Calu3 (cell line): Measurements from ENCODE around the gene NR0B2. TPM values are rescaled to one million over a fixed set of nuclear protein-coding genes. Genes with fewer than 3 reads are reported as not detected.
A peak's percentile ranks its signal among the peaks of the same experiment; 100 is the strongest.

Source experiments
- BruUV-seq: library from RNA; stranded (reverse); fragments of 400-500 nt; replicated peaks from 2 replicates; lab custom pipeline; 2021; lab: Mats Ljungman, UMichigan
- CTCF ChIA-PET: fragments of 300-600 bp; sonication (Branson Sonifier 250); formaldehyde crosslinking; loops from one replicate; lab custom pipeline; 2022; ENCODE audit warnings: antibody characterized with exemption; lab: Charles Lee
- DNase-seq: peaks from one replicate; pipeline ENCODE4 v3.0.0; 2022
- H3K27ac Mint-ChIP-seq: one replicate; pipeline ENCODE4 v1.8.0; 2022; ENCODE audit warnings: mixed read lengths; ENCODE audit not compliant: unreplicated experiment
- H3K27me3 Mint-ChIP-seq: one replicate; pipeline ENCODE4 v1.8.0; 2022; ENCODE audit warnings: mixed read lengths; ENCODE audit not compliant: unreplicated experiment
- H3K36me3 Mint-ChIP-seq: one replicate; pipeline ENCODE4 v1.8.0; 2022; ENCODE audit warnings: mild to moderate bottlenecking, moderate library complexity, mixed read lengths; ENCODE audit not compliant: insufficient read depth, unreplicated experiment
- H3K4me1 Mint-ChIP-seq: one replicate; pipeline ENCODE4 v1.8.0; 2022; ENCODE audit warnings: mild to moderate bottlenecking, low read depth, mixed read lengths; ENCODE audit not compliant: unreplicated experiment
- H3K4me3 Mint-ChIP-seq: one replicate; pipeline ENCODE4 v1.8.0; 2022; ENCODE audit warnings: mild to moderate bottlenecking, low read depth, moderate library complexity, mixed read lengths; ENCODE audit not compliant: unreplicated experiment
- H3K9me3 Mint-ChIP-seq: one replicate; pipeline ENCODE4 v1.8.0; 2022; ENCODE audit warnings: low read depth, mixed read lengths; ENCODE audit not compliant: unreplicated experiment
- intact Hi-C: fragments of 100-400 bp; cut with micrococcal nuclease; formaldehyde crosslinking; loops from one replicate; pipeline ENCODE4 v1.10.0; 2022; ENCODE audit not compliant: unreplicated experiment
- total RNA-seq: library from RNA; stranded (reverse); gene quantifications from 2 replicates; pipeline ENCODE4 v1.2.3, GENCODE V29; 2022
- TF ChIP-seq, protein P1 (sequence below): fragments of 200-600 bp; IDR thresholded peaks from one replicate; pipeline ENCODE4 v1.8.0; 2022; ENCODE audit warnings: antibody characterized with exemption; ENCODE audit not compliant: unreplicated experiment

The NR0B2 gene
- total RNA-seq, 1 experiment from 2014 or later = not detected

DNA sequence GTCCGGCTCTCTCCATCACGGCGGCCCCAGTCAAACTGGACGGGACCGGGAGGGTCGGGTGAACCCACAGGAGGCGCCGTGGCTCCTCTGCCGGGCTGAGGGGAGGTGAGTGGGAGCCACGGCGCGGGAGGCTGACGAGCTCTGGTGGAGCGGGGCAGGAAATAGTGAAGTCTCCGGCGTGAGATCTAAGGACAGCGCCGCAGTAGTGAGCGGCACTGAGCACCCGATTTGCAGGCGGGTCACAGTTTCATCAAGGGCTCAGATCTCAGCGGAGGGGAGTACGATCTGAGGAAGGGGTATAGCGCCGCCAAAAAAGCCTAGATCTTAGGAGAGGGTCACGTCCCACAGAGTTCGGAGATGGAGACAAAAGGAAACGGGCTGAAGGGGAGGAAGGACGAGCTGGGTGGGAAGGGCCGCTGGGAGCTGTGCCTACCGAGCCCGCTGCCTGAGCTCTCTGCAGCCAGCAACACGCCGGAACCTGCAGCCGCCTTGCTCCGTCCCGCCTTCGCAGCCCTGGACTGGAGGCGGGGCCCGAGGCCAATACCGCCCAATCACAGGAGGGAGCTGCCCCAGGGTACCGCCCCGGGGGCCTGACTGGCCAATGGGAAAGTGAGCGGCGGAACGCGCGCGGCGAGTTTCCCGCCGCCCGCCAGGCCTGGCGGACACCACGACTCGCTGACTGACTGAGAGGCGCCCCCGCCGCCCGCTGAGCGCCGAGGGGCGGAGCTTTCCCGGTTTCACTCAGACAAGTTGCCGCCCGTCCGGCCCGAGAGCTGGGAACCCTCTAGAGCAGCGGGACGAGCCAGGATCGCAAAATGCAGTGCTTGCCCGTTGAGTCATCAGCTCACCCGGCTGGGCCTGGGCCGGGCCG is 48.9 kb downstream of the NR0B2 start:
- intact Hi-C loops = no loop called here
- H3K27me3 Mint-ChIP-seq = no peaks in the 10 kb centered on the region
- peak overlapping the region; percentile 94 for H3K4me3 Mint-ChIP-seq
- peaks cover 36% of the 10 kb centered on the region for H3K36me3 Mint-ChIP-seq
- CTCF ChIA-PET = interaction anchor here (0.6 to 1.0 kb wide), 4 partner anchors 16 to 35 kb away, joined by 3 to 6 read pairs (median 3); partner anchors contain the start of gene GPATCH3
- H3K9me3 Mint-ChIP-seq = no peaks in the 10 kb centered on the region
- TF ChIP-seq, protein P1, sequence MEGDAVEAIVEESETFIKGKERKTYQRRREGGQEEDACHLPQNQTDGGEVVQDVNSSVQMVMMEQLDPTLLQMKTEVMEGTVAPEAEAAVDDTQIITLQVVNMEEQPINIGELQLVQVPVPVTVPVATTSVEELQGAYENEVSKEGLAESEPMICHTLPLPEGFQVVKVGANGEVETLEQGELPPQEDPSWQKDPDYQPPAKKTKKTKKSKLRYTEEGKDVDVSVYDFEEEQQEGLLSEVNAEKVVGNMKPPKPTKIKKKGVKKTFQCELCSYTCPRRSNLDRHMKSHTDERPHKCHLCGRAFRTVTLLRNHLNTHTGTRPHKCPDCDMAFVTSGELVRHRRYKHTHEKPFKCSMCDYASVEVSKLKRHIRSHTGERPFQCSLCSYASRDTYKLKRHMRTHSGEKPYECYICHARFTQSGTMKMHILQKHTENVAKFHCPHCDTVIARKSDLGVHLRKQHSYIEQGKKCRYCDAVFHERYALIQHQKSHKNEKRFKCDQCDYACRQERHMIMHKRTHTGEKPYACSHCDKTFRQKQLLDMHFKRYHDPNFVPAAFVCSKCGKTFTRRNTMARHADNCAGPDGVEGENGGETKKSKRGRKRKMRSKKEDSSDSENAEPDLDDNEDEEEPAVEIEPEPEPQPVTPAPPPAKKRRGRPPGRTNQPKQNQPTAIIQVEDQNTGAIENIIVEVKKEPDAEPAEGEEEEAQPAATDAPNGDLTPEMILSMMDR = no peak
- DNase-seq = peak; percentile 95
- TSS peak; percentile 93 for BruUV-seq
- H3K4me1 Mint-ChIP-seq = peaks cover 36% of the 10 kb centered on the region
- H3K27ac Mint-ChIP-seq = peak overlapping the region; percentile 91

DNA sequence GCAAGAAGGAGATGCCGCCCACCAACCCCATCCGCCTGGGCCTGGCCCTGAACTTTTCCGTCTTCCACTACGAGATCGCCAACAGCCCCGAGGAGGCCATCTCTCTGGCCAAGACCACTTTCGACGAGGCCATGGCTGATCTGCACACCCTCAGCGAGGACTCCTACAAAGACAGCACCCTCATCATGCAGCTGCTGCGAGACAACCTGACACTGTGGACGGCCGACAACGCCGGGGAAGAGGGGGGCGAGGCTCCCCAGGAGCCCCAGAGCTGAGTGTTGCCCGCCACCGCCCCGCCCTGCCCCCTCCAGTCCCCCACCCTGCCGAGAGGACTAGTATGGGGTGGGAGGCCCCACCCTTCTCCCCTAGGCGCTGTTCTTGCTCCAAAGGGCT is 50.1 kb downstream of the NR0B2 start:
- Mint-ChIP-seq H3K9me3 (no peaks in the 10 kb centered on the region), H3K4me3 (peak overlapping the region; percentile 94), H3K27me3 (no peaks in the 10 kb centered on the region), H3K4me1 (peaks cover 36% of the 10 kb centered on the region), H3K27ac (peak overlapping the region; percentile 91), H3K36me3 (peaks cover 36% of the 10 kb centered on the region)
- TF ChIP-seq, protein P1 = no peak
- CTCF ChIA-PET = interaction anchor here (2.5 kb wide), 1 partner anchor 14 kb away, joined by 10 read pairs; no protein-coding TSS in a partner anchor
- no peak for DNase-seq
- intact Hi-C loops = no loop called here
- no TSS peak for BruUV-seq

DNA sequence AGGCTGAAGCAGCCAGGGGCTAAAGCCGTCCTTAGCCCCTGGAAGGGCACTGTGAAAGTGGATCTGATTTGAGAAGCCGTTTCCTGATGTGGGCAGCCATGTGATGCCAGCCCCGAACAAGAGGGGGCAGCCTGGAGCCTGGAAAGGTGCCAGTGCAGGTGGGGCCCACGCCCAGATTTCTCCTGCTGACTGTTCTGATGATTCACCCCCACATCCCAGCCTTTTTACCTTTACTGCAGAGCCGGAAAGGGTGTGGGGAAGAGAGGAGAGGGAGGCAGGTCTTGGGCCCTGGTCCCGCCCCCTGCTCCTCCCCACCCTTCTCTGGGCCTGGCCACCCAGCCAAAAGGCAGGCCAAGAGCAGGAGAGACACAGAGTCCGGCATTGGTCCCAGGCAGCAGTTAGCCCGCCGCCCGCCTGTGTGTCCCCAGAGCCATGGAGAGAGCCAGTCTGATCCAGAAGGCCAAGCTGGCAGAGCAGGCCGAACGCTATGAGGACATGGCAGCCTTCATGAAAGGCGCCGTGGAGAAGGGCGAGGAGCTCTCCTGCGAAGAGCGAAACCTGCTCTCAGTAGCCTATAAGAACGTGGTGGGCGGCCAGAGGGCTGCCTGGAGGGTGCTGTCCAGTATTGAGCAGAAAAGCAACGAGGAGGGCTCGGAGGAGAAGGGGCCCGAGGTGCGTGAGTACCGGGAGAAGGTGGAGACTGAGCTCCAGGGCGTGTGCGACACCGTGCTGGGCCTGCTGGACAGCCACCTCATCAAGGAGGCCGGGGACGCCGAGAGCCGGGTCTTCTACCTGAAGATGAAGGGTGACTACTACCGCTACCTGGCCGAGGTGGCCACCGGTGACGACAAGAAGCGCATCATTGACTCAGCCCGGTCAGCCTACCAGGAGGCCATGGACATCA is 50.7 kb downstream of the NR0B2 start, which contains the start of gene SFN:
Gene SFN, plus strand, starts transcription at position 369 of the 904 bp plus-strand sequence. Its CDS starts 64 bp downstream, at position 433.
- H3K4me3 Mint-ChIP-seq = peak within 1 kb of the TSS; percentile 94
- peak; percentile 93 for DNase-seq
- BruUV-seq = TSS peak; percentile 99
- no peaks in the 10 kb centered on the region for H3K27me3 Mint-ChIP-seq
- TF ChIP-seq, protein P1 = peak; percentile 70
- H3K9me3 Mint-ChIP-seq = no peaks in the 10 kb centered on the region
- intact Hi-C loops = no loop called here
- peaks cover 36% of the 10 kb centered on the region for H3K36me3 Mint-ChIP-seq
- H3K27ac Mint-ChIP-seq = peak within 1 kb of the TSS; percentile 91
- peaks cover 30% of the 10 kb centered on the region for H3K4me1 Mint-ChIP-seq
- CTCF ChIA-PET = interaction anchor here (0.9 to 2.5 kb wide), 2 partner anchors 14 to 32 kb away, joined by 3 to 10 read pairs; no protein-coding TSS in a partner anchor

DNA sequence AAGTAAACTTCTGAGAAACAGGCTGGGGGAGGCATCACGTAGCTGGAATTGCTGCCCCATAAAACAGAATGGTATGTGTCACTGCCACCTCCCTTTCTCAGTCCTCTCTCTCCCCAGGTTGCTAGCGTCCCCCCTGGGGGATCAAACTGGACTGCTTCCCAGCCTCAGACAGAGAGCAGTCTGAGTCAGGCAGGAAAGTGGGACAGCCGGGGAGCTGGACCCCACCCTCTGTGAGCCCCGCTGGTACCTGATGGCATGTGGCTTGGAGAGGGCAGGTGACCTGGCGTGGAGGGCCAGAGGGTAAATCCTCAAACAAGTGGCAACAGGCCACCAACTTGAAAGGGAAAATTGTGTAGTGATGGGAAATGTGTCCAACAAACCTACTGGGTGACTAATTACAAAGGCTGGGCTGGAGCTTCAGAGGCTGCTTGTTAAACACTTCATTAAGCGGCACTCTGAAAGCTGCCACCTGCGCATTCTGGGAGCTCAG is 51.8 kb downstream of the NR0B2 start:
- H3K27ac Mint-ChIP-seq = peak overlapping the region; percentile 91
- peaks cover 36% of the 10 kb centered on the region for H3K36me3 Mint-ChIP-seq
- intact Hi-C loops = no loop called here
- H3K4me3 Mint-ChIP-seq = peak overlapping the region; percentile 94
- H3K9me3 Mint-ChIP-seq = no peaks in the 10 kb centered on the region
- TF ChIP-seq, protein P1 = no peak
- no peaks in the 10 kb centered on the region for H3K27me3 Mint-ChIP-seq
- BruUV-seq = no TSS peak
- H3K4me1 Mint-ChIP-seq = peaks cover 25% of the 10 kb centered on the region
- CTCF ChIA-PET = interaction anchor here (0.8 to 2.5 kb wide), 4 partner anchors 13 to 41 kb away, joined by 3 to 10 read pairs (median 5); partner anchors contain the start of gene GPN2
- peak; percentile 23 for DNase-seq
